Limb (tissue), 2 donors: ENCODE measurements around the gene OR2F2.

Experiments
- DNase-seq, 2 donors: peaks; one replicate each; pipeline ENCODE4 v3.0.0-alpha.2; 2016; ENCODE audit errors: extremely low spot score in 2 of 2

OR2F2 gene

DNA sequence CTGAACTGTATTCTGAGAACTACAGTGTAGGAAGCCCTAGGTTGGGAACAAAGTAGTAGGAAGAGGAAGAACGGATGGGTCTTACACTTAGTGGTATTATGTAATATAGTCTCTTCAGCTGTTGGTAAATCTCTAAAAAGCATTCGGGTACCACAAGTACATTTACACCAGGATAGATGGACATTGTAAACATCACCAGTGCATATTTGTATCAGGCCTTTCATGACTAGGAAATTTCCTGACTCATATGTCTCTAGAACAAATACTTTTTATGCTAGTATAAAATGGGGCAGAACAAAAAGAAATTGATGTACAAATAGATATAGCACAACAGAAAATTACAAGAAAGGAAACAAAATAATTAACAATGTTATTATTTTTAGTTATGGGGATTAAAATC lies 43.6 kb downstream of the OR2F2 start:
- no peak for DNase-seq

DNA sequence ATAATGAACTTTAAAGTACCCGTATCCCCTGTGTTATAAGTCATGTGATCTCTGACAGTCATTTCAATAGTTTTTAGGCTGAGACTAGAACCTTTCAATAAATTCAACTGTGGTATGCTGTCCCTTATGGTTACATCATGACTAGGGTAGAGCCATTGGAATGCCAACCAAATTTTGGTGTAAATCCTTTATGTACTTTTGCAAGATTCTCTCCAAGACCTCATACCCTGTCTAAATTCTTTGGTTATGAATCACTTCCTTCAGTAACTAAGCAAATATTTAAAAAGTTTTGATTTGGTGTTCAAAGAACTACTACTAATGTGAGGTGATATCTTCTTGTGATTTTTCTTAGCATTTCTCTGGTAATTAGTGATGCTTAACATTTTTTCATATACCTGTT lies 44.3 kb downstream of the OR2F2 start:
- DNase-seq = no peak

DNA sequence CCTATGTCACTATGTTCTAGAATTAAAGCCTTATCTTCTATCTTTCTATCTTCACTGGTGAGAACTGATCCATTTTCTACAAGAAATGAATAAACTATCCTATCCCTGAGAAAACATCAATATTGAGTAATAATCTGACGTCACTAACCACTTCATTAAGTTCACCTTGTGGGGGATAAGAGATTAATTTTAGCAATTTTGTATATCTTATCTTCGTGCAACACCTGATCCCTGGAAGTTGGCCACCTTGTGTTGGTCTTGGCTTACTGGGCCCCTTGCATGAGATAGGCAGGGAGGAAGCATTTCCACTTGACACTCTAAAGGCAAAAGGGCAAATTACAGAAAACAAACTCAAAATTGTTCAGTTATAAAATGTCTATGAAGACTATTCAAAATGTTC lies 45.0 kb downstream of the OR2F2 start:
- DNase-seq = no peak

DNA sequence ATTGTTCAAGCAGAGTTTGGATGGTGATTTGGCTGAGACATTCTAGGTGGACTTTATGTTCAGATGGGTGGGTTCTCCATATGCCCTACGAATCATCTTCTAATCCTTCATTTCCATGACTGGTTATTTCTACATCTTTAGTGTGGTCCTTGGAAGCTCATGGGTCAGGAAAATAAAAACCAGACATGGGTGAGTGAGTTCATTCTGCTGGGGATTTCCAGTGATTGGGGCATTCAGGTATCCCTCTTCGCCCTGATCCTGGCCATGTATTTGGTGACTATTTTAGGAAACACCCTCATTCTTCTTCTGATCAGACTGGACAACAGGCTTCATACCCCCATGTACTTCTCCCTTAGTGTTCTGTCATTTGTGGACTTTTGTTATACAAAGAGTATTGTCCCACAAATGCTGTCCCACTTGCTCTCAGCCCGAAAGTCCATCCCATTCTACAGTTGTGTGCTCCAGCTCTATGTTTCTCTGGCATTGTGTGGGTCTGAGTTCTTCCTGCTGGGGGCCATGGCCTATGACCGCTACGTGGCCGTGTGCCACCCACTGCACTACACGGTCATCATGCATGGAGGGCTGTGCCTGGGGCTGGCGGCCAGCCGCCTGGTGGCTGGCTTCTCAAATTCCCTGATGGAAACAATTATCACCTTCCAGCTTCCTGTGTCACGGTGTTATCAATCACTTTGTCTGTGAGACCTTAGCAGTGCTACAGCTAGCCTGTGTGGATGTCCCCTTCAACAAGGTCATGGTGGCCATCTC lies 45.9 kb downstream of the OR2F2 start:
- DNase-seq = no peak

DNA sequence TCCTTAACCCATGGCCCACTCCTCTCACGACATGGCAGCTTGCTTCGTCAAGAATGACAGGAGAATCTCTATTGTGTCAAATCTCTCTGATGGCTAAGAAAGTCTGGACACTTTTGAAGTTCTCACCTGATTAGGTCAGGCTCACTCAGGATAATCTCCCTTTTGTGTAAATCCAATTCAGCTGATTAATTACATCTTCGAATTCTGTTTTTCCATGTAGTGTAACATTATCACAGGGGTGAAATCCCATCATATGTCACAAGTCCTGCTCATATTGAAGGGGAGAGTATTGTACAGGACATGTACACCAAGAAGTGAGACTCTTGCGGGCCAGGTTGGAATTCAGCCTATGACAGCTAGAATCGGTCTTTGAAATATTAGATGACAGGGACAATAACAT lies 48.9 kb downstream of the OR2F2 start:
- DNase-seq = no peak
